Uterus (tissue), 4 donors: ENCODE measurements around the gene CIZ1. TPM values are rescaled to one million over a fixed set of nuclear protein-coding genes. Genes with fewer than 3 reads are reported as not detected.

Experiments used
- DNase-seq, 2 donors: peaks; one replicate each; pipeline ENCODE4 v3.0.0-alpha.2; 2019 to 2020
- H3K27ac ChIP-seq, 2 donors: fragments of 200-600 bp; sonication (generic); 1 replicate in 1 of 2; 2 replicates in 1 of 2; pipeline ENCODE4 v1.5.1; 2016 to 2018
- H3K27me3 ChIP-seq, 2 donors: fragments of 200-600 bp; sonication (generic); one replicate each; pipeline ENCODE4 v1.5.1; 2018 to 2019; ENCODE audit warnings: control low read depth in 1 of 2
- H3K36me3 ChIP-seq, 2 donors: fragments of 200-600 bp; sonication (generic); one replicate each; pipeline ENCODE4 v1.5.1; 2019; ENCODE audit warnings: control low read depth in 1 of 2
- H3K4me1 ChIP-seq, 2 donors: fragments of 200-600 bp; sonication (generic); one replicate each; pipeline ENCODE4 v1.5.1; 2018 to 2019; ENCODE audit warnings: control low read depth in 1 of 2
- H3K4me3 ChIP-seq, 2 donors: fragments of 200-600 bp; sonication (generic); 1 replicate in 1 of 2; 2 replicates in 1 of 2; pipeline ENCODE4 v1.5.1; 2018 to 2019; ENCODE audit warnings: mild to moderate bottlenecking in 1 of 2
- H3K9me3 ChIP-seq, 2 donors: fragments of 200-600 bp; sonication (generic); one replicate each; pipeline ENCODE4 v1.5.1; 2019; ENCODE audit warnings: control low read depth in 1 of 2
- POLR2A ChIP-seq, 2 donors: fragments of 450-650 bp; IDR thresholded peaks; one replicate each; pipeline ENCODE4 v1.6.1; 2016; ENCODE audit warnings: antibody characterized with exemption in 2 of 2, mild to moderate bottlenecking in 1 of 2, moderate library complexity in 1 of 2
- intact Hi-C: fragments of 100-400 bp; cut with DNase I; formaldehyde crosslinking; loops from one replicate; pipeline ENCODE4 v1.15.1; 2023; ENCODE audit warnings: low total_unique reads
- total RNA-seq, 4 donors: library from RNA; depleted of rRNA in 3 of 4; stranded (reverse); fragments of >200 nt in 3 of 4; gene quantifications; one replicate each; pipeline versions ENCODE4 v1.1.0 to v1.2.4, GENCODE V29; 2014 to 2023
- TF ChIP-seq, protein P1 (sequence below), 4 experiments: fragments of 200-600 bp in 2 of 4; fragments of 450-650 bp in 2 of 4; sonication (generic) in 2 of 4; IDR thresholded peaks; one replicate each; pipeline ENCODE4 v1.5.1; 2016 to 2019; ENCODE audit warnings: antibody characterized with exemption in 4 of 4, mild to moderate bottlenecking in 2 of 4, moderate library complexity in 1 of 4
- donor health status: DM: yes; HTN: yes; CAD: no.

The CIZ1 gene
- total RNA-seq, 4 donors from 2014 or later, result 31.3 to 151 (median 52.6) TPM

- H3K36me3 ChIP-seq, result no peaks in the 10 kb centered on the region
- TF ChIP-seq, protein P1, sequence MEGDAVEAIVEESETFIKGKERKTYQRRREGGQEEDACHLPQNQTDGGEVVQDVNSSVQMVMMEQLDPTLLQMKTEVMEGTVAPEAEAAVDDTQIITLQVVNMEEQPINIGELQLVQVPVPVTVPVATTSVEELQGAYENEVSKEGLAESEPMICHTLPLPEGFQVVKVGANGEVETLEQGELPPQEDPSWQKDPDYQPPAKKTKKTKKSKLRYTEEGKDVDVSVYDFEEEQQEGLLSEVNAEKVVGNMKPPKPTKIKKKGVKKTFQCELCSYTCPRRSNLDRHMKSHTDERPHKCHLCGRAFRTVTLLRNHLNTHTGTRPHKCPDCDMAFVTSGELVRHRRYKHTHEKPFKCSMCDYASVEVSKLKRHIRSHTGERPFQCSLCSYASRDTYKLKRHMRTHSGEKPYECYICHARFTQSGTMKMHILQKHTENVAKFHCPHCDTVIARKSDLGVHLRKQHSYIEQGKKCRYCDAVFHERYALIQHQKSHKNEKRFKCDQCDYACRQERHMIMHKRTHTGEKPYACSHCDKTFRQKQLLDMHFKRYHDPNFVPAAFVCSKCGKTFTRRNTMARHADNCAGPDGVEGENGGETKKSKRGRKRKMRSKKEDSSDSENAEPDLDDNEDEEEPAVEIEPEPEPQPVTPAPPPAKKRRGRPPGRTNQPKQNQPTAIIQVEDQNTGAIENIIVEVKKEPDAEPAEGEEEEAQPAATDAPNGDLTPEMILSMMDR (IDR thresholded peaks at IDR 0.05), result no peak
- no peak for TF ChIP-seq POLR2A (IDR thresholded peaks at IDR 0.05)
- no peak overlapping the region for H3K27ac ChIP-seq
- no peak overlapping the region for H3K4me3 ChIP-seq
- H3K4me1 ChIP-seq, result no peaks in the 10 kb centered on the region
- intact Hi-C loops, result loop anchor here (10.0 kb wide), 1 partner anchor 84 kb away; no protein-coding TSS in a partner anchor
- no peaks in the 10 kb centered on the region for H3K27me3 ChIP-seq
- DNase-seq, result peak in 1 of 2 donors; percentile 12
- H3K9me3 ChIP-seq, result no peaks in the 10 kb centered on the region
Observed at GRCh38 chr9:128118971-128119665, 72.3 kb downstream of the CIZ1 start.

- no peaks in the 10 kb centered on the region for H3K36me3 ChIP-seq
- TF ChIP-seq POLR2A (IDR thresholded peaks at IDR 0.05), result no peak
- TF ChIP-seq, protein P1 (IDR thresholded peaks at IDR 0.05), result no peak
- H3K9me3 ChIP-seq, result no peaks in the 10 kb centered on the region
- H3K4me1 ChIP-seq, result no peaks in the 10 kb centered on the region
- intact Hi-C loops, result loop anchor here (10.0 kb wide), 1 partner anchor 84 kb away; no protein-coding TSS in a partner anchor
- no peak overlapping the region for H3K27ac ChIP-seq
- no peaks in the 10 kb centered on the region for H3K27me3 ChIP-seq
- peak; percentile 4 to 6 for DNase-seq
- no peak overlapping the region for H3K4me3 ChIP-seq
Observed at GRCh38 chr9:128118472-128118857, 72.9 kb downstream of the CIZ1 start.

GRCh38 chr9:128117613-128118471, 73.5 kb downstream of the CIZ1 start:
- Histone ChIP-seq H3K36me3 (no peaks in the 10 kb centered on the region), H3K4me1 (no peaks in the 10 kb centered on the region), H3K27me3 (no peaks in the 10 kb centered on the region), H3K4me3 (no peak overlapping the region), H3K27ac (peak overlapping the region; percentile 12 to 28), H3K9me3 (no peaks in the 10 kb centered on the region)
- peak; percentile 94 to 95 for DNase-seq
- intact Hi-C loops, result loop anchor here (10.0 kb wide), 1 partner anchor 83 kb away; no protein-coding TSS in a partner anchor
- TF ChIP-seq POLR2A (IDR thresholded peaks at IDR 0.05), result peak in 1 of 2 donors; percentile 35
- TF ChIP-seq, protein P1 (IDR thresholded peaks at IDR 0.05), result peak; percentile 100

- intact Hi-C loops, result loop anchor here (10.0 kb wide), 1 partner anchor 82 kb away; no protein-coding TSS in a partner anchor
- peak; percentile 13 to 18 for DNase-seq
- TF ChIP-seq, protein P1 (IDR thresholded peaks at IDR 0.05), result no peak
- TF ChIP-seq POLR2A (IDR thresholded peaks at IDR 0.05), result no peak
- no peaks in the 10 kb centered on the region for H3K36me3 ChIP-seq
- no peaks in the 10 kb centered on the region for H3K4me1 ChIP-seq
- H3K27me3 ChIP-seq, result no peaks in the 10 kb centered on the region
- no peak overlapping the region for H3K4me3 ChIP-seq
- no peaks in the 10 kb centered on the region for H3K9me3 ChIP-seq
- H3K27ac ChIP-seq, result no peak overlapping the region
Observed at GRCh38 chr9:128116104-128117083, 75.0 kb downstream of the CIZ1 start.

Other genes with a start within 250 kb of the CIZ1 start
- 100 to 1,000 TPM in 1 of 4 donors, 10 to 100 TPM in 2, 1 to 10 TPM in 1; 5.0 to 140 (median 19.3) TPM for gene EEIG1, start 210.6 kb downstream of the CIZ1 start, total RNA-seq
- gene NAIF1, start 124.3 kb downstream of the CIZ1 start, total RNA-seq, result 10 to 100 TPM in 2 of 4 donors, 1 to 10 TPM in 2; 3.8 to 27.4 (median 10.6) TPM
- 10 to 100 TPM; 14.3 to 49.7 (median 49.0) TPM for gene SLC25A25, start 123.3 kb downstream of the CIZ1 start, total RNA-seq
- gene PTGES2, start 63.8 kb downstream of the CIZ1 start, total RNA-seq, result 100 to 1,000 TPM in 1 of 4 donors, 10 to 100 TPM in 3; 21.5 to 173 (median 64.2) TPM
- 1 to 10 TPM in 1 of 4 donors, under 1 TPM in 1, not detected in 2; 0.98 to 2.6 TPM for gene LCN2, start 42.1 kb downstream of the CIZ1 start, total RNA-seq
- gene BBLN, start 31.3 kb downstream of the CIZ1 start, total RNA-seq, result 100 to 1,000 TPM in 2 of 4 donors, 10 to 100 TPM in 2; 31.3 to 198 (median 96.0) TPM
- 10 to 100 TPM in 3 of 4 donors, 1 to 10 TPM in 1; 5.0 to 71.5 (median 31.0) TPM for gene DNM1, start 11.8 kb upstream of the CIZ1 start, total RNA-seq
- 100 to 1,000 TPM in 2 of 4 donors, 10 to 100 TPM in 2; 18.4 to 174 (median 89.9) TPM for gene GOLGA2, start 84.4 kb upstream of the CIZ1 start, total RNA-seq
- 10 to 100 TPM; 10.3 to 86.1 (median 19.3) TPM for gene SWI5, start 84.7 kb upstream of the CIZ1 start, total RNA-seq
- 10 to 100 TPM in 2 of 4 donors, 1 to 10 TPM in 1, under 1 TPM in 1; 0.29 to 14.0 (median 9.7) TPM for gene TRUB2, start 130.9 kb upstream of the CIZ1 start, total RNA-seq
- gene COQ4, start 131.3 kb upstream of the CIZ1 start, total RNA-seq, result 10 to 100 TPM in 3 of 4 donors, 1 to 10 TPM in 1; 3.2 to 37.9 (median 29.6) TPM
- gene SLC27A4, start 149.0 kb upstream of the CIZ1 start, total RNA-seq, result 10 to 100 TPM in 2 of 4 donors, 1 to 10 TPM in 2; 4.6 to 22.7 (median 9.5) TPM
- 10 to 100 TPM in 3 of 4 donors, 1 to 10 TPM in 1; 6.7 to 32.0 (median 22.4) TPM for gene URM1, start 179.8 kb upstream of the CIZ1 start, total RNA-seq
- 10 to 100 TPM; 25.1 to 70.7 (median 39.8) TPM for gene CERCAM, start 229.3 kb upstream of the CIZ1 start, total RNA-seq